C4-2B (cell line): ENCODE results near the gene SLC44A1.

Experiments used
- H3K27ac ChIP-seq: fragments of 450-650 bp; 2 replicates; pipeline ENCODE4 v1.5.1; 2017
- CTCF ChIP-seq: fragments of 450-650 bp; conservative IDR thresholded peaks from 2 replicates; pipeline ENCODE4 v1.5.1; 2017; ENCODE audit warnings: mild to moderate bottlenecking
- ZFX ChIP-seq: fragments of 450-650 bp; IDR thresholded peaks from 2 replicates; pipeline ENCODE4 v1.6.1; 2017

SLC44A1 gene

GRCh38 chr9:105441616-105442160 is 197.2 kb downstream of the SLC44A1 start:
- no peak overlapping the region for H3K27ac ChIP-seq
- TF ChIP-seq CTCF, result no peak
- no peak for TF ChIP-seq ZFX

- no peak overlapping the region for H3K27ac ChIP-seq
- TF ChIP-seq CTCF, result no peak
- no peak for TF ChIP-seq ZFX
Measured at GRCh38 chr9:105443121-105443520, 198.7 kb downstream of the SLC44A1 start.

GRCh38 chr9:105444130-105444529 is 199.7 kb downstream of the SLC44A1 start:
- no peak overlapping the region for H3K27ac ChIP-seq
- no peak for TF ChIP-seq ZFX
- no peak for TF ChIP-seq CTCF

- TF ChIP-seq CTCF, result no peak
- TF ChIP-seq ZFX, result no peak
- H3K27ac ChIP-seq, result no peak overlapping the region
Measured at GRCh38 chr9:105445203-105445881, 200.9 kb downstream of the SLC44A1 start.

GRCh38 chr9:105447386-105447813 is 202.9 kb downstream of the SLC44A1 start:
- peak overlapping the region; percentile 60 for H3K27ac ChIP-seq
- TF ChIP-seq ZFX (no peak), CTCF (no peak)

GRCh38 chr9:105447814-105448812 is 203.7 kb downstream of the SLC44A1 start, which contains the start of gene FSD1L:
Gene FSD1L (plus strand): TSS chr9:105448034. CDS start chr9:105448221, 187 bp downstream.
- peak within 1 kb of the TSS; percentile 60 for H3K27ac ChIP-seq
- TF ChIP-seq ZFX, result peak; percentile 51
- no peak; the same call in 1 of the 2 replicates for TF ChIP-seq CTCF
